A172 (cell line): ENCODE results near the gene IFNA1. TPM values are rescaled to one million over a fixed set of nuclear protein-coding genes. Genes with fewer than 3 reads are reported as not detected.
"Not testable (repeated sequence)": the region's sequence is repeated elsewhere in the genome, so short reads cannot be mapped to it uniquely, and the experiment has no call there.

Experiments used
- DNase-seq: peaks from one replicate; pipeline ENCODE4 v3.0.0-alpha.2; 2015; ENCODE audit warnings: low spot score
- total RNA-seq: library from RNA; depleted of rRNA; stranded (reverse); fragments of >200 nt; shearing (Covaris generic); gene quantifications from 2 replicates; pipeline ENCODE4 v1.2.3, GENCODE V29; 2014; rRNA removed

IFNA1 gene
- total RNA-seq, 1 experiment from 2014 or later = not detected

GRCh38 chr9:21443849-21444625 lies 3.8 kb downstream of the IFNA1 start:
- no peak for DNase-seq

GRCh38 chr9:21449312-21449711 lies 9.1 kb downstream of the IFNA1 start:
- not testable (repeated sequence) for DNase-seq

- no peak for DNase-seq
Observed at GRCh38 chr9:21450733-21451394, 10.6 kb downstream of the IFNA1 start.

GRCh38 chr9:21452681-21453080 lies 12.4 kb downstream of the IFNA1 start:
- no peak for DNase-seq

GRCh38 chr9:21454149-21454548 lies 13.9 kb downstream of the IFNA1 start:
- no peak for DNase-seq

- no peak for DNase-seq
Observed at GRCh38 chr9:21455320-21455719, 15.1 kb downstream of the IFNA1 start.

GRCh38 chr9:21461377-21461776 lies 21.1 kb downstream of the IFNA1 start:
- no peak for DNase-seq

GRCh38 chr9:21465138-21465537 lies 24.9 kb downstream of the IFNA1 start:
- DNase-seq = no peak

- no peak for DNase-seq
Observed at GRCh38 chr9:21465859-21466518, 25.8 kb downstream of the IFNA1 start.

- DNase-seq = no peak
Observed at GRCh38 chr9:21470126-21470525, 29.9 kb downstream of the IFNA1 start.

GRCh38 chr9:21473236-21473635 lies 33.0 kb downstream of the IFNA1 start:
- DNase-seq = no peak

- DNase-seq = no peak
Observed at GRCh38 chr9:21477466-21477865, 37.2 kb downstream of the IFNA1 start.

GRCh38 chr9:21479152-21479702 lies 39.0 kb downstream of the IFNA1 start:
- no peak for DNase-seq

GRCh38 chr9:21481470-21482056 lies 41.3 kb downstream of the IFNA1 start:
- DNase-seq = no peak

- no peak for DNase-seq
Observed at GRCh38 chr9:21482213-21482612, 42.0 kb downstream of the IFNA1 start, which contains the start of gene IFNE. Gene IFNE, minus strand, starts transcription at chr9:21482313. Its CDS starts 619 bp downstream, at chr9:21481694.

Other genes with a start within 250 kb of the IFNA1 start
- gene IFNA7, start 238.2 kb upstream of the IFNA1 start, total RNA-seq = not detected in 2 replicates
- not detected in 2 replicates for gene IFNA10, start 233.3 kb upstream of the IFNA1 start, total RNA-seq
- not detected in 2 replicates for gene IFNA16, start 223.1 kb upstream of the IFNA1 start, total RNA-seq
- gene IFNA17, start 212.2 kb upstream of the IFNA1 start, total RNA-seq = not detected in 2 replicates
- not detected in 2 replicates for gene IFNA14, start 200.4 kb upstream of the IFNA1 start, total RNA-seq
- not detected in 2 replicates for gene IFNA5, start 135.1 kb upstream of the IFNA1 start, total RNA-seq
- 37.1 and 41.6 TPM in 2 replicates for gene KLHL9, start 105.0 kb upstream of the IFNA1 start, total RNA-seq
- not detected in 2 replicates for gene IFNA6, start 89.6 kb upstream of the IFNA1 start, total RNA-seq
- gene IFNA13, start 72.4 kb upstream of the IFNA1 start, total RNA-seq = not detected in 2 replicates
- gene IFNA2, start 55.0 kb upstream of the IFNA1 start, total RNA-seq = not detected in 2 replicates
- gene IFNA8, start 31.3 kb upstream of the IFNA1 start, total RNA-seq = not detected in 2 replicates
- gene IFNE, start 41.9 kb downstream of the IFNA1 start, total RNA-seq = not detected in 2 replicates